HG03060 (cell line): ENCODE data around the gene CFAP61.
"Not testable (repeated sequence)": the region's sequence is repeated elsewhere in the genome, so short reads cannot be mapped to it uniquely, and the experiment has no call there.

Experiments used
- ATAC-seq: cut with Tn5 transposase; IDR thresholded peaks from one replicate; pipeline ENCODE4 v1.9.1; 2021; ENCODE audit warnings: low read depth, moderate number of reproducible peaks; ENCODE audit not compliant: unreplicated experiment

Gene CFAP61

GRCh38 chr20:20353576-20353975 lies 301.2 kb downstream of the CFAP61 start:
- ATAC-seq = no peak

GRCh38 chr20:20355503-20355902 lies 303.2 kb downstream of the CFAP61 start:
- not testable (repeated sequence) for ATAC-seq

- no peak for ATAC-seq
Observed at GRCh38 chr20:20358801-20359200, 306.5 kb downstream of the CFAP61 start.

GRCh38 chr20:20359628-20360027 lies 307.3 kb downstream of the CFAP61 start:
- ATAC-seq = no peak

GRCh38 chr20:20360464-20360863 lies 308.1 kb downstream of the CFAP61 start:
- no peak for ATAC-seq

GRCh38 chr20:20362774-20363433 lies 310.6 kb downstream of the CFAP61 start:
- ATAC-seq = no peak

GRCh38 chr20:20363434-20363798 lies 311.1 kb downstream of the CFAP61 start:
- ATAC-seq = no peak

- ATAC-seq = no peak
Observed at GRCh38 chr20:20363799-20364592, 311.7 kb downstream of the CFAP61 start.

GRCh38 chr20:20364593-20365479 lies 312.5 kb downstream of the CFAP61 start:
- no peak for ATAC-seq

- ATAC-seq = no peak
Observed at GRCh38 chr20:20365480-20366161, 313.3 kb downstream of the CFAP61 start.

GRCh38 chr20:20366551-20366875 lies 314.2 kb downstream of the CFAP61 start:
- no peak for ATAC-seq

GRCh38 chr20:20366876-20367574 lies 314.7 kb downstream of the CFAP61 start:
- no peak for ATAC-seq

GRCh38 chr20:20367575-20368417 lies 315.5 kb downstream of the CFAP61 start, which contains the start of gene INSM1:
Gene INSM1 (plus strand): TSS chr20:20368104. CDS start chr20:20368268, 164 bp downstream.
- ATAC-seq = no peak

GRCh38 chr20:20368418-20369249 lies 316.3 kb downstream of the CFAP61 start:
- no peak for ATAC-seq

- no peak for ATAC-seq
Observed at GRCh38 chr20:20369250-20370093, 317.1 kb downstream of the CFAP61 start.

- no peak for ATAC-seq
Observed at GRCh38 chr20:20370094-20370575, 317.8 kb downstream of the CFAP61 start.

- ATAC-seq = no peak
Observed at GRCh38 chr20:20371083-20371482, 318.8 kb downstream of the CFAP61 start.
